HG03280 (cell line): ENCODE results near the gene FBXO24.
A peak's percentile ranks its signal among the peaks of the same experiment; 100 is the strongest.

Source experiments
- ATAC-seq: cut with Tn5 transposase; IDR thresholded peaks from one replicate; pipeline ENCODE4 v1.9.1; 2021; ENCODE audit warnings: mild to moderate bottlenecking, moderate library complexity; ENCODE audit not compliant: unreplicated experiment

The FBXO24 gene

GRCh38 chr7:100573691-100574361 is 12.3 kb upstream of the FBXO24 start, which contains the start of gene SAP25:
TSS of gene SAP25 (minus strand) at chr7:100573900. CDS start at chr7:100573742, 158 bp downstream.
- ATAC-seq: no peak

- ATAC-seq: no peak
These were observed 11.5 kb upstream of the FBXO24 start for GRCh38 chr7:100574362-100575205.

GRCh38 chr7:100575206-100575631 is 10.9 kb upstream of the FBXO24 start:
- ATAC-seq: no peak

GRCh38 chr7:100575746-100576383 is 10.3 kb upstream of the FBXO24 start:
- ATAC-seq: no peak

- ATAC-seq: no peak
These were observed 9.6 kb upstream of the FBXO24 start for GRCh38 chr7:100576384-100576993.

GRCh38 chr7:100577103-100577502 is 9.0 kb upstream of the FBXO24 start:
- ATAC-seq: no peak

- ATAC-seq: no peak
These were observed 8.6 kb upstream of the FBXO24 start for GRCh38 chr7:100577507-100577906.

GRCh38 chr7:100578246-100579183 is 7.6 kb upstream of the FBXO24 start:
- ATAC-seq: no peak

GRCh38 chr7:100580466-100581283 is 5.5 kb upstream of the FBXO24 start:
- ATAC-seq: no peak

GRCh38 chr7:100582041-100582579 is 4.0 kb upstream of the FBXO24 start:
- no peak for ATAC-seq

GRCh38 chr7:100582650-100583049 is 3.5 kb upstream of the FBXO24 start:
- no peak for ATAC-seq

- ATAC-seq: no peak
These were observed 2.7 kb upstream of the FBXO24 start for GRCh38 chr7:100583132-100584053.

- ATAC-seq: no peak
These were observed 2.0 kb upstream of the FBXO24 start for GRCh38 chr7:100584054-100584682.

GRCh38 chr7:100584683-100585510 is 1.2 kb upstream of the FBXO24 start:
- no peak for ATAC-seq

- ATAC-seq: peak; percentile 31
These were observed 440 bp upstream of the FBXO24 start, which contains the start of gene LRCH4 for GRCh38 chr7:100585511-100586265. TSS of gene LRCH4 (minus strand) at chr7:100586129. CDS start at chr7:100586100, 29 bp downstream.

- ATAC-seq: no peak
These were observed 2.3 kb downstream of the FBXO24 start for GRCh38 chr7:100588438-100588837.
